Stimulated activated CD8-positive, alpha-beta memory T cell treated with anti-CD3 and anti-CD28 coated beads, Interleukin-4, amount 100 ng/mL, for 1 hour (primary cell): ENCODE results near the gene HARBI1.

Source experiments
- DNase-seq, 2 donors: peaks; one replicate each; pipeline ENCODE4 v3.0.0-alpha.2; 2020; ENCODE audit warnings: low read depth in 2 of 2, low spot score in 1 of 2

The HARBI1 gene

DNA sequence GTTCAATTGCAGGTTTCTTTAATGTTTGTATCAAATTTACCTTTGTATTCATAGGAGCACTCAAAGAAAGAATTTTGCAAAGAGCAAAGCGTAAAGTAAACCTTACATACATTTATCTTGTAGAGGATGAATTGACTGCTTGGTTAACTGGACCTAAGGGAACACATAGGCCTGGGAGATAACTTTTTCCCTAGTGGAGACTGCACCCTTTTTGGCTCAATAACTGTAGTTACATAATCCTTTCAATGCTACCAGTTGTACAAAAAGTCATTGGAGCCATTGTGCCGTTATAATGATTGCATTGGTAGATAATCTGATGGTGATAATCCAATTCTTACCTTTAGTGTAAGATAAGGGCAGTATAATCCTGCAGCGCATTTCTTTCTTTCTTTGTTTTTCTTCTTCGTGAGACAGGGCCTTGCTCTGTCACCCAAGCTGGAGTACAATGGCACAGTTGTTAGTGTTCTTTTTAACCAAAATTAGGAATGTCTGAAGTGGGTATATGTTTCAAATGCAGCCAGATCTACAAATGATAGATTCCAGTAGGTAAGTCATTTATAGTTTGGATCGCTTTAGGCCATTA, 18.6 kb upstream of the HARBI1 start:
- DNase-seq, result no peak

DNA sequence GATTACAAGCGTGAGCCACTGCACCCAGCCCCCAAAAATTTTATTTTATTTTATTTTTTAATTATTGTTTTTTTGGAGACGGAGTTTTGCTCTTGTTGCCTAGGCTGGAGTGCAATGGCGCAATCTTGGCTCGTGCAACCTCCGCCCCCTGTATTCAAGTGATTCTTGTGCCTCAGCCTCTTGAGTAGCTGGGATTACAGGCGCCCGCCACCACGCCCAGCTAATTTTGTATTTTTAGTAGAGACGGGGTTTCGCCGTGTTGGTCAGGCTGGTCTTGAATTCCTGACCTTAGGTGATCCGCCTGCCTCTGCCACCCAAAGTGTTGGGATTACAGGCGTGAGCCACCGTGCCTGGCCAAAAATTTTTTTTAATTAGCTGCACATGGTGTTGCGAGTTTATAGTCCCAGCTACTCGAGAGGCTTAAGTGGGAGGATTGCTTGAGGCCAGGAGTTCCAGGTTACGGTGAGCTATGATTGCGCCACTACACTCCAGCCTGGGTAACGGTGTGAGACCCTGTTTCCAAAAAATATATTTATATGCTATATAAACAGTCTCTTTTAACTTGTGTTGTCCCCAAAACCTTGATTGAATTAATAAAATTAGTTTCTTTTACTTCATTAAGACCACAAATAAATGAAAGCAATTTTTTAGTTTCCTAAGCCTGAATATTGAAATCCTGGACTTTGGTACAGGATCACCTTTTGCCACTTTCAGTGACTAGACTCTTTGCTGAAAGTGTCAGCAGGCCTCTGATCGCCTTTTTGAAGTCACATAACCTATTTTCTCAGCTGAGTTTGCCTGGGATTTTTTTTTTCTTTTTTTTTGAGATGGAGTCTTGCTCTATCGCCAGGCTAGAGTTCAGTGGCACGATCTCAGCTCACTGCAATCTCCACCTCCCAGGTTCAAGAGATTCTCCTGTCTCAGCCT, 16.5 kb upstream of the HARBI1 start:
- no peak for DNase-seq

- DNase-seq, result no peak
Measured at GRCh38 chr11:46632502-46632901, 15.5 kb upstream of the HARBI1 start.

DNA sequence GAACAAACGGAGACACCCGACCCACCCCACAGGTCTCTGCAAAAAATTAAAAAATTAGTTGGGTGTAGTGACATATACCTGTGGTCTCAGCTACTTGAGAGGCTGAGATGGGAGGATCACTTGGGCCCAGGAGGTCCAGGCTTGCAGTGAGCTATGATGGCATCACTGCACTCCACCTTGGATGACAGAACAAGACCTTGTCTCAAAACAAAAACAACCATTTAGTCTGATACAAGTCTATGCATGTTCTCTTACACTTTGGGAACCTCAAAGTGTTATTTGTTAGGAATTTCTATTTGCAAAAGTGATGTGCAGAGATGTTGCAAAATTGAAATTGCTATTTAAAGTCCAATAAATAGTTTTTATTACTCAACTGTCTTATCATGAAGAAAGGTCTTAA, 14.6 kb upstream of the HARBI1 start:
- no peak for DNase-seq

DNA sequence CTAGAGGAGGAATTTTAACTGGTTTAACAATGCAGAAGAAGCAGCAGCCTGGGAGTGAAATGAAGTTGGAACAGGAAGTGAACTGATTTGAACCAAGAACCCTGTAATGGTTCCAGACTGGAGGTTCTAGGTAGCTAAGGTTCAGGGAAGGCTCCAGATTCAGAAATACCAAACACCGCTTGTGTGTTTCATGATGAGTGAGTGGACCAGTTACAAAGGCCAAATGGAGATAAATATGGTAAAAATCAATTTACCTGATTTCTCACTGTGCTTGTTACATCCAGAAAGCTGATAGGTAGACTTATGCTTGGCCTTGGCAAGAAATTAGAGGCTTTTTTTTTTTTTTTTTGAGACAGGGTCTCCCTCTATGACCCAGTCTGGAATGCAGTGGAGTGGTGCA, 13.2 kb upstream of the HARBI1 start:
- no peak for DNase-seq

DNA sequence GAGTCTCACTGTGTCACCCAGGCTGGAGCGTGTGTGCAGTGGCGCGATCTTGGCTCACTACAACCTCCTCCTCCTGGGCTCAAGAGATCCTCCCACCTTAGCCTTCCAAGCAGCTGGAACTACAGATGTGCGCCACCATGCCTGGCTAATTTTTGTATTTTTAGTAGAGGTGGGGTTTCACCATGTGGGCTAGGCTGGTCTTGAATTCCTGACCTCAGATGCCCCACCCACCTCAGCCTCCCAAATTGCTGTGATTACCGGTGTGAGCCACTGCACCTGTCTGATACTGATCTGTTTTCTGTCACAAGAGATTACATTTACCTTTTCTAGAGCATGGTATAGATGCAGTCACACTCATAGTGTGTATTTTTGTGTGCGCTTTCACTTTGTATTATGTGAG, 11.9 kb upstream of the HARBI1 start:
- no peak for DNase-seq

GRCh38 chr11:46625406-46625805, 8.4 kb upstream of the HARBI1 start:
- DNase-seq, result no peak

DNA sequence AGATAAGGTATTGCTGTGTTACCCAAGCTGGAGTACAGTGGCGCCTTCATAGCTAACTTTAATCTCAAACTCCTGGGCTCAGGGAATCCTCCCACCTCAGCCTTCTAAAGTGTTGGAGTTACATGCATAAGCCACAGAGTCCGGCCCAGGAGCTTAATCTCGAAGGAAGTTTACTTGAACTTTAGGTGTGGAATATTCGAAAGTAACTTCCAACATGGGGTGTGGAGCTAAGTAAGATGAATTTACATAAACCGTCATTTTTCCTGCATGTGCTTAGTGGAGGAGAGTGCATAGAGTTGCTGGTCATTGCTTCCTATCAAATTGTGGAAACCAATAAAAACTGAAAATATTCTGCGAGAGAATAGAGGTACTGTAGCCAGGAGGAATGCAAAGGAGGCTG, 1.8 kb upstream of the HARBI1 start:
- no peak for DNase-seq

GRCh38 chr11:46617972-46618314, 916 bp upstream of the HARBI1 start:
- no peak for DNase-seq

DNA sequence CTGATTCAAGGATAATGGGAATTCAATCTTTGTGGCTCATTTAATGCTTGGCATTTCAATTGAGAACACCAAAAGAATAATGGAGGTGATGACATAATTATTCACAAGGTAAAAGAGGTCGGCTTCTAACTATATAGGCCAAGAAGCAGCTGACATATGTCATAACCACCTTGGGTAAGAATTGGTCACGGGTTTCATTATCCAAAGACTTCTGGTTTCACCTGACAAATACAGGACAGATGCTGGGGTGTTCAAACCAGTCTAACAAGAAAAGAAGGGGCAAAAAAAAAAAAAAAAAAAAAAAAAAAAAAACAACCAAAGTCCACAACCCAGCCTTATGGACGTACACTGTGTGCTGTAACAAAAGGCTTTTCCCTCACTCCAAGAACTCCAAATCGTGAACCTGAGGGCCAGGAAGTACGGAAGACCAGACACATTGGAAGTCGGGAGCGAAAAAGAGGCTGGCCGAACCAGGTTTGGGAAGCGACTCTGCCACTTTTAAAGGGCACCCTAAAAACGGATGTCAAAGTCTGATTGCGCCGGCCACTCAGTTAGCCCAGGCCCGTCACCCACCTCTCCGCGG, 385 bp downstream of the HARBI1 start:
- DNase-seq, result no peak

DNA sequence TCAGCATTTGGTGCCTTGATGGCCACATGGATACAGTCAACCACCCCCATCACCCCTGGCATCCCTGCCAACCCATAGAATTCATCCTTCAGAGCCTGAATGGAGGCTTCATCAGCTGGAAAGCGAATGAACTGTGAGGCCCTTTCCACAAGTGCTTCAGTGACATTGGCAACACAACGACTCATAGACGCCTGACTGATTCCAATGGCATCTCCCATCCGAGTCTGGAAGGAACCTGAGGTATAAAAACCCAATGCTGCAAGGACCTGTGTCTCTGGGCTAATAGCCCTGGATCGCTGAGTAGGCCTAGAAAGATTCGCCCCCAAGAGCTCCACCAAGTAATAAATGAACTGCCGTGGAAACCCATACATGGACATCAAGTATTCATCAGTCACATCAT, 1.3 kb downstream of the HARBI1 start:
- no peak for DNase-seq

DNA sequence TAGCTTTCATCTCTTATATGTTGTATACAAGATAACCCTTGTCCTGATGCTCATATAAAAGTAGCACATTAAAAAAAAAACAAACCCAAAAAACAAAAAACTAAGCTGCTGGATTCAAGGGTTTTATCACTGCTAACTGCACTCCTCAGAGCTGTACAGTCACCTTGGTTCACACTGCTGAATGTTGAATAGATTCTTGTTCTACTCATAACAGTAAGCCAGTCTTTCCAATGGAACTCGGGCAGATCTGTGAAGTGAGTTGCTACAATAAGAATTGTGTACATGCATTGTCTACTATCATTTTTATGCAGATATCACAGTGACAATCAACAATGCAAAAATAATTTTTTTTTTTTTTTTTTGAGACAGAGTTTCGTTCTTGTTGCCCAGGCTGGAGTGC, 4.7 kb downstream of the HARBI1 start:
- no peak for DNase-seq

GRCh38 chr11:46611526-46612304, 5.3 kb downstream of the HARBI1 start:
- DNase-seq, result no peak

DNA sequence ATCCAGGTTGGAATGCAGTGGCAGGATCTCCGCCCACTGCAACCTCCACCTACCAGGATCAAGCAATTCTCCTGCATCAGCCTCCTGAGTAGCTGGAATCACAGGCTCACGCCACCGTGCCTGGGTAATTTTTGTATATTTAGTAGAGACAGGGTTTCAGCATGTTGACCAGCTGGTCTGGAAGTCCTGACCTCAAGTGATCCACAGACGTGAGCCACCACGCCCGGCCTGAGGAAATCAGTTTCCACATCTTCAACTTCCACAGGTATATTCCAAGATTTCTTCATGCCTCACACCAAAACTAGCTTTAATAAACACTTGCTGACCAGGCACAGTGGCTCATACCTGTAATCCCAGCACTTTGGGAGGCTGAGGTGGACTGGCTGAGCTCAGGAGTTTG, 7.6 kb downstream of the HARBI1 start:
- DNase-seq, result no peak

DNA sequence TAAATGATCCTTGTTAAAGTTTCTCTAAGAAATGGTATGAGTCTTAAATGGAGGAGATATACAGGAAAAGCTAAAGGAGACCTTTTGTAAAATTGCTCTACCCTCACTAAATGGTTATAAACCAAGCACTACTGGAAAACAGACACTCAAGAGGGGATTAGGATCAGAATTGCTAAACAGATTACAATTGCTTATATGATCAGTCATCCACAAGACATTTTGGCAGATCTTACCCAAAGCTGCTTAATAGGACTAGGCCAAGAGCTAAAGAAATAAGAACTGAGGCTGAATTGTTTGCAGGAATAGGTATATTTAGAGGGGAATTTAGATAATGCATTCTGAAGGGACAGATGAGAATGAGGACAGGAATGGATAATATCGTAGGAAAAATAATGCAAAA, 9.5 kb downstream of the HARBI1 start:
- no peak for DNase-seq

GRCh38 chr11:46604796-46605195, 12.2 kb downstream of the HARBI1 start:
- no peak for DNase-seq

- DNase-seq, result no peak
Measured at GRCh38 chr11:46603704-46604308, 13.2 kb downstream of the HARBI1 start.

GRCh38 chr11:46601129-46601528, 15.9 kb downstream of the HARBI1 start:
- DNase-seq, result no peak

DNA sequence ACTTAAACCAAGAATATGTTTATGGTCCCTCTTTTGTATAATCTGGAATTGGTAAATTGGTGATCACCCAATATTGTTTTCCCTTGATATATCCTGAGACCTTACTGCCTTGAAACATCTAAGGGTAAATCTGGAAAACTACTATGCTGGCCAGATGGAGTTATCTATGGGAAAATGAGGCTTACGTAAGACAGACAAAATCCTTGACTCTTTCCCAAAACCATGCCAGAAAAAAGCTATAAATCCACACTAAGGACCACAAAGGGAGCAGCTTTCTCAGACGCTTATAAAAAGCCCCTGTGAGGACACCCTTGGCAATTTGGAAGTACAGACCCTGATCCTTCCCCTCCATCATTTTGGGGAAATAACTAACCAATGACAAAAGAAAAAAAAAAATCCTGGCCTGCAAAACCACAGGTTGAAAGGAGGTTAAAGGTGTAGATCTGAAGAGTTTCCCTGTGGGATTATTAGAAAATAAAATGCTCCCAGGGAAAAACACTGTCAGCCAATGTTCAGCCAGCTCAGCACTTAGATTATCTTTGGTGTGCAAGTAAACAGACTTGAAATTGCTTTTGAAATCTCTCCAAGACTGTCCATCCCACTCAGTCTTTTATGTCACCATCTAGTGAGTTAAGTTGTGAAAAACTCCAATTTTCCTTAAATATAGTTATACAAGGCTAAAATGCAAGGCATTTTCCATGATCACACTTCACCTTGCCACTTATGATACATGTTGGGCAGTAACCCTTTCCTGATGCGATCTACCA, 16.6 kb downstream of the HARBI1 start:
- DNase-seq, result no peak

DNA sequence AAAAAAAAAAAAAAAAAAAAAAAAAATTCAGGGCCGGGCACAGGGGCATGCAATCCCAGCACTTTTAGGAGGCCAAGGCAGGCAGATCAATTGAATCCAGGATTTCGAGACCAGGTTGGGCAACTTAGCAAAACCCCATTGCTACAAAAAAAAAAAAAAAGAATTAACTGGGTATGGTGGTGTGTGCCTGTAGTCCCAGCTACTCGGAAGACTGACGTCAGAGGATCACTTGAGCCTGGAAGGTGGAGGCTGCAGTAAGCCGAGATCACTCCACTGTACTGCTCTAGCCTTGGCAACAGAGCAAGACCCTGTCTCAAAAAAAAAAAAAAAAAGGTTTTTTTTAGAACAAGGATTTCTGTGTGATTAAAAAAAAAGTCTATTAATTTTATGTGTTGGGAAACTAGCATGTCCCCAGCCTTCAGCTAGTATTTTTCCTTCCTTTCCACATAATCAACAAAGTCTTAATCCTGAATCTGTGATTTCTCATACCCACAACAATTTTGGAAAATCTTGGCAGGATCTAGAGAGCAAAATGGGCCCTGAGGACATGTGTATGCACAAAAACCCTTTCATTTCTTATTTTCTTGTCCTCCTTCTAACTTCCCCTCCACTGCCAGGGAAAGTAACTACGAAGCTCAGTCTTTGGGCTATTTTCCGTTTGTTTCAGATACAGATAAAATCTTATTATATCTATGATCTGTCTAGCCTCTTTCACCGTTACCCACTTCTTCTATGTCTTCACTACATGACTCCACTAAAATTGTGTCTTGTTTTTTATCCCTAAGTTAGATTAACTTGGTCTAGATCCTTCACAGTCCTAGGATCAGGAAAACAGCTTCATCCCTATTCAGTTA, 17.5 kb downstream of the HARBI1 start:
- no peak for DNase-seq
